Colonic mucosa (tissue), 4 donors: ENCODE data around the gene SNCA. TPM values are rescaled to one million over a fixed set of nuclear protein-coding genes. Genes with fewer than 3 reads are reported as not detected.

Experiments
- DNase-seq: peaks from one replicate; pipeline ENCODE4 v3.0.0-alpha.2; 2020
- H3K27ac ChIP-seq: fragments of 200-600 bp; one replicate; pipeline ENCODE4 v1.8.0; 2021
- H3K27me3 ChIP-seq: fragments of 200-600 bp; one replicate; pipeline ENCODE4 v1.8.0; 2021
- H3K36me3 ChIP-seq: fragments of 200-600 bp; one replicate; pipeline ENCODE4 v1.8.0; 2021
- H3K4me1 ChIP-seq: fragments of 200-600 bp; one replicate; pipeline ENCODE4 v1.8.0; 2021; ENCODE audit warnings: mild to moderate bottlenecking
- H3K4me3 ChIP-seq: fragments of 200-600 bp; one replicate; pipeline ENCODE4 v1.8.0; 2021
- H3K9ac ChIP-seq, 2 donors: one replicate each; pipeline ENCODE4 v1.7.0; 2013; ENCODE audit warnings: control low read depth in 2 of 2, low read depth in 2 of 2, low read length in 2 of 2
- H3K9me3 ChIP-seq: fragments of 200-600 bp; one replicate; pipeline ENCODE4 v1.8.0; 2021
- intact Hi-C: fragments of 100-400 bp; cut with DNase I; formaldehyde crosslinking; loops from one replicate; pipeline ENCODE4 v1.14.1; 2022
- total RNA-seq, 2 donors: library from RNA; stranded (reverse); fragmentation: NEBNext Ultra II Directional in 1 of 2; extraction: Animal tissue kit (Norgen Biotek cat#: 25700) in 1 of 2; gene quantifications; one replicate each; pipeline ENCODE4 v1.2.1, GENCODE V29; 2021
- TF ChIP-seq, protein P1 (sequence below): fragments of 200-600 bp; IDR thresholded peaks from one replicate; pipeline ENCODE4 v1.8.0; 2022; ENCODE audit warnings: antibody characterized with exemption, mild to moderate bottlenecking
- donor health status: healthy.
- donor health status: DM: no; HTN: no; CAD: no.
- donor health status: DM: no; HTN: no; CAD: no.

SNCA gene
- total RNA-seq, 2 donors from 2014 or later = 1.2 to 5.7 TPM

DNA sequence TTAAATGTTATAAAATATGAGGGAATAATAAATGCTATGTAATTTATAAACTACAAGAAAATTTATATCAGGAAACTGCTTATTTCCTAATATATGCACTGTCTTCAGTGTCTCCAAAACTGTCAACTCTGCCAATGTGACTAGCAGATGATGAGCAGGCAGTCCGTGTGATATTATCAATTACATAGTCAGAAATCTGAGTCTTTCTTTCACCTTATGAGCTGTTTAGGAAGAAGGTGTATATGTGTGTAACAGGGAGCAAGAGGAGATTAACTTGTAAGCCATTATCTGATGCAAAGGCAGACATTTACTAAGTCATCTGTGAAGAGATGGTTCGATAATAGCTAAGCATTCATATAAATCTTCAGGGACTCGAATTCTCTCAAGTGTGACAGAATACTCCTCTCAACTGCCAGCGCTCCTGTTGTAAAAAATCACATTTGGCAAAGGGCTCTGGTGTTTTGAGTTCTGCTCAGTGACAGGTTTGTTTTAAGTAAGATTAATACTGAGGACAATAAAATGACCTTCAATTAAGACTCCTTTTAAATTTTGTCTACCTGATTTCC lies 79.7 kb downstream of the SNCA start:
- H3K4me1 ChIP-seq = no peaks in the 10 kb centered on the region
- H3K36me3 ChIP-seq = no peaks in the 10 kb centered on the region
- no peak overlapping the region for H3K27ac ChIP-seq
- TF ChIP-seq, protein P1, sequence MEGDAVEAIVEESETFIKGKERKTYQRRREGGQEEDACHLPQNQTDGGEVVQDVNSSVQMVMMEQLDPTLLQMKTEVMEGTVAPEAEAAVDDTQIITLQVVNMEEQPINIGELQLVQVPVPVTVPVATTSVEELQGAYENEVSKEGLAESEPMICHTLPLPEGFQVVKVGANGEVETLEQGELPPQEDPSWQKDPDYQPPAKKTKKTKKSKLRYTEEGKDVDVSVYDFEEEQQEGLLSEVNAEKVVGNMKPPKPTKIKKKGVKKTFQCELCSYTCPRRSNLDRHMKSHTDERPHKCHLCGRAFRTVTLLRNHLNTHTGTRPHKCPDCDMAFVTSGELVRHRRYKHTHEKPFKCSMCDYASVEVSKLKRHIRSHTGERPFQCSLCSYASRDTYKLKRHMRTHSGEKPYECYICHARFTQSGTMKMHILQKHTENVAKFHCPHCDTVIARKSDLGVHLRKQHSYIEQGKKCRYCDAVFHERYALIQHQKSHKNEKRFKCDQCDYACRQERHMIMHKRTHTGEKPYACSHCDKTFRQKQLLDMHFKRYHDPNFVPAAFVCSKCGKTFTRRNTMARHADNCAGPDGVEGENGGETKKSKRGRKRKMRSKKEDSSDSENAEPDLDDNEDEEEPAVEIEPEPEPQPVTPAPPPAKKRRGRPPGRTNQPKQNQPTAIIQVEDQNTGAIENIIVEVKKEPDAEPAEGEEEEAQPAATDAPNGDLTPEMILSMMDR = no peak
- no peaks in the 10 kb centered on the region for H3K9me3 ChIP-seq
- no peak overlapping the region for H3K4me3 ChIP-seq
- no peak overlapping the region for H3K9ac ChIP-seq
- intact Hi-C loops = no loop called here
- DNase-seq = no peak
- H3K27me3 ChIP-seq = no peaks in the 10 kb centered on the region

DNA sequence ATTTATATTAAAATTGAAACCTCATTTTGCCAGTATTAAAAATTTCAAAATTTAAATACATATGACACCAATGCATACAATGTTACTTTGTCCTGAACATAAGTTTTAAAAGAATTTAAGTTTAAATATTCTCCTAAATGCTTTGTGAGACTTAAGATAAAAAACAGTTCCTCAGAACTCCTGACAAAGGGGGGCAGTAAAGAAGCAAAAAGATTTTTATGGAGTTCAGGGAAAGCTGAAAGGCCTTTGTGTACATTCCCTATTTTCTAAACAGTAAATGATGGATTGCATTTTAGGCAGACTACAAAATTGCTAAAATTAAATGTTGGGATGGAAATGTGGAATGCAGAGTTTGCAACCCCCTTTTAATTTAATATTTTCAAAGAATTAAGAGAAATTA lies 81.7 kb downstream of the SNCA start:
- no peak overlapping the region for H3K9ac ChIP-seq
- H3K4me1 ChIP-seq = no peaks in the 10 kb centered on the region
- no peak for DNase-seq
- intact Hi-C loops = no loop called here
- TF ChIP-seq, protein P1 = no peak
- H3K27ac ChIP-seq = no peak overlapping the region
- no peaks in the 10 kb centered on the region for H3K9me3 ChIP-seq
- no peaks in the 10 kb centered on the region for H3K36me3 ChIP-seq
- H3K4me3 ChIP-seq = no peak overlapping the region
- H3K27me3 ChIP-seq = no peaks in the 10 kb centered on the region

DNA sequence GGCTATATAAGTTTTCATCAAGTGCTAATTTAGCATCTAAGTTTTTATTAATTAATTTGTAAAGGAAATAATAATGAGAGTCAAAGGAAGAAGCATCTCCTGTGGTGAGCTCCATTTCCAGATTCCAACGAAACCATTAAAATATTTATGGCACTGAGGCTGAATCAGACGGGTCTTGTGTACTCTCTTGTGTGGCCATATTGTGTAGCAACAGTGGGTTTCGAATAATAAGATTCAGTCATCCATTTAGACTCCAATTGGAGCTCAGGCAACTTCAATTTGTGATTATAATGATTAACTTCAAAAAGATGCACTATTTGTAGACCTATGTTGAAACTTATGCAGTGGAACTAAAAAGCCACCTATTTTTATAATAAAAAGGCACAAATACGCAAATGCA lies 82.4 kb downstream of the SNCA start:
- intact Hi-C loops = no loop called here
- Histone ChIP-seq H3K27me3 (no peaks in the 10 kb centered on the region), H3K36me3 (no peaks in the 10 kb centered on the region), H3K27ac (no peak overlapping the region), H3K9ac (no peak overlapping the region), H3K4me3 (no peak overlapping the region), H3K4me1 (no peaks in the 10 kb centered on the region), H3K9me3 (no peaks in the 10 kb centered on the region)
- DNase-seq = no peak
- TF ChIP-seq, protein P1 = no peak

DNA sequence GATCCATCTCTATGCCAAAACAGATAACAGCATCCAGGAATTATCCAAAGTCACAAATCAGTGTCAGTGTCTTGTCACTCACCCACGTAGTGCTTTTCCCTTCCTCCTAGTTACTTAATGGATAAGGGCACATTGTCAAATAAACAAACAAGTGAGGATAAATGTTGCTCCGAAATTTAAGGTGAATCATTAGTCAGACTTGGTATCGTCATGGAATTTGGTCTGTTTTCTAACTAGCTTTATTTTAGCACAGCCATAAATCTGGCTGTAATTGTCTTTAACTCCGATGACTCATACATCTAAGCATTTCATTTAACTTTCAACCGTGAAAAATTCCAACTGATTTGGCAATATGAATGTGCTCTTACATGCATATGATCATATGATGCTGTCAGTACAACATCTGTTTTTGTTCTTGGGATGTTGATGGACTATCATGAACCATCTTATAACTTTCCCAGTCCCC lies 83.3 kb downstream of the SNCA start:
- DNase-seq = no peak
- intact Hi-C loops = no loop called here
- H3K9ac ChIP-seq = no peak overlapping the region

DNA sequence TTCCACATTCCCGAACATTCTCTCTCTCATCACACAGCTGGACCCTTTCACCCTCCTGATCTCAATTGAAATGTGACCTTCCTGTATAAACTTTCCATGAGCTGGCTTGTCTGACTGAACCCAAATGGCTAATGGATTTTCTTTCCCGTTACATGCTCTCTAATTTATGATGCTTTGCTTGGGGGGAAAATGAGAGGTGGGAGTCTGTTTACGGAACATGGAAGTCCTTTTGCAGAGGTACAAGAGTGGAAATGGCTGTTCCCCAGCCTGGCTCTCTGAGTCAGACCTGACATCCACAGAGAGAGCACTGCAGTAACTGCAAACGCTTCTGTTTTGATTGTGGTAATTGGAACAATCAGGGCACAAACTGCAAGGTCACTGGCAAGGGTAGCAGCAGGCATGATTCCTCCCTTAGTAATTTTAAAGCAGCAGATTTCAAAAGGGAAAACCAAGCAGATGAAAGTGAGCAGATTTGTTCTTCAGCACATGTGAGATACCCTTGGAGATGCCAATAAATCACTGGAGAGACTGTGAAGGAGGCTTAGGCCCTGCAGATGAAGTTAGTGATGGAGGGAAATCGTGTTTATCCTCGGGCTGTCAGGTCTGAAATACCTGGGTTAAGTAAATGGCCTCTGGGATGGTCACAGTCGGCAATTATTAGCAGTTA lies 83.9 kb downstream of the SNCA start:
- intact Hi-C loops = no loop called here
- DNase-seq = no peak
- Histone ChIP-seq H3K27ac (no peak overlapping the region), H3K9me3 (no peaks in the 10 kb centered on the region), H3K27me3 (no peaks in the 10 kb centered on the region), H3K9ac (no peak overlapping the region), H3K36me3 (no peaks in the 10 kb centered on the region), H3K4me3 (no peak overlapping the region), H3K4me1 (no peaks in the 10 kb centered on the region)
- TF ChIP-seq, protein P1 = no peak

More for the DNA sequence above, 83.3 kb downstream of the SNCA start:
- H3K9me3 ChIP-seq = no peaks in the 10 kb centered on the region
- H3K27ac ChIP-seq = no peak overlapping the region
- no peaks in the 10 kb centered on the region for H3K36me3 ChIP-seq
- H3K4me3 ChIP-seq = no peak overlapping the region
- H3K27me3 ChIP-seq = no peaks in the 10 kb centered on the region
- TF ChIP-seq, protein P1 = no peak
- H3K4me1 ChIP-seq = no peaks in the 10 kb centered on the region
